CD4-positive, alpha-beta T cell (primary cell): ENCODE data around the gene GCDH. TPM values are rescaled to one million over a fixed set of nuclear protein-coding genes. Genes with fewer than 3 reads are reported as not detected.

Source experiments
- ATAC-seq: fragments of 200-7000 bp; cut with Tn5 transposase; one replicate; pipeline ENCODE4 v1.10.0; 2022; ENCODE audit warnings: mild to moderate bottlenecking; ENCODE audit not compliant: poor library complexity
- CTCF ChIA-PET: fragments of 350-600 bp; sonication (Branson Sonifier 250); formaldehyde crosslinking; loops from one replicate; lab custom pipeline; 2021; ENCODE audit warnings: antibody characterized with exemption, inconsistent platforms; lab: Charles Lee
- POLR2A ChIA-PET: fragments of 350-600 bp; sonication (Branson Sonifier 250); formaldehyde crosslinking; loops from one replicate; lab custom pipeline; 2021; ENCODE audit warnings: antibody characterized with exemption, inconsistent platforms; lab: Charles Lee
- DNase-seq, 14 experiments: peaks; one replicate each; pipeline ENCODE4 v3.0.0-alpha.2; 2013 to 2020; ENCODE audit warnings: mixed read lengths in 2 of 14
- H3K27ac ChIP-seq, 2 donors: one replicate each; pipeline versions ENCODE4 v1.5.1 to v1.7.0; 2013; ENCODE audit warnings: low read length in 2 of 2, low read depth in 1 of 2, mild to moderate bottlenecking in 1 of 2
- H3K27me3 ChIP-seq, 2 experiments: 1 replicate in 1 of 2; 2 replicates in 1 of 2; pipeline versions ENCODE4 v1.6.1 to v1.7.0; 2013; ENCODE audit warnings: low read length in 2 of 2, control low read depth in 1 of 2, mild to moderate bottlenecking in 1 of 2, moderate library complexity in 1 of 2; ENCODE audit not compliant: insufficient read depth in 2 of 2, control insufficient read depth in 1 of 2
- H3K36me3 ChIP-seq: one replicate; pipeline ENCODE4 v1.6.1; 2013; ENCODE audit warnings: low read length, control low read depth; ENCODE audit not compliant: insufficient read depth
- H3K4me1 ChIP-seq: one replicate; pipeline ENCODE4 v1.6.1; 2013; ENCODE audit warnings: low read length, control low read depth; ENCODE audit not compliant: insufficient read depth
- H3K4me3 ChIP-seq: one replicate; pipeline ENCODE4 v1.5.1; 2013; ENCODE audit warnings: mild to moderate bottlenecking, low read length, moderate library complexity
- H3K9me3 ChIP-seq, 2 experiments: 1 replicate in 1 of 2; 2 replicates in 1 of 2; pipeline versions ENCODE4 v1.6.1 to v1.7.0; 2013; ENCODE audit warnings: low read length in 2 of 2, mild to moderate bottlenecking in 2 of 2, control low read depth in 1 of 2, moderate library complexity in 1 of 2; ENCODE audit not compliant: control insufficient read depth in 1 of 2, insufficient read depth in 1 of 2
- H3K27ac Mint-ChIP-seq: one replicate; pipeline ENCODE4 v1.8.0; 2020; ENCODE audit warnings: mixed read lengths
- H3K27me3 Mint-ChIP-seq: one replicate; pipeline ENCODE4 v1.8.0; 2021; ENCODE audit warnings: mixed read lengths
- H3K36me3 Mint-ChIP-seq: one replicate; pipeline ENCODE4 v1.8.0; 2021; ENCODE audit warnings: low read depth, mixed read lengths
- H3K4me1 Mint-ChIP-seq: one replicate; pipeline ENCODE4 v1.8.0; 2021; ENCODE audit warnings: low read depth, mixed read lengths
- H3K4me3 Mint-ChIP-seq: one replicate; pipeline ENCODE4 v1.8.0; 2020; ENCODE audit warnings: mild to moderate bottlenecking, mixed read lengths
- H3K9me3 Mint-ChIP-seq: one replicate; pipeline ENCODE4 v1.8.0; 2020; ENCODE audit warnings: mixed read lengths
- CTCF ChIP-seq: fragments of 200-600 bp; IDR thresholded peaks from one replicate; pipeline ENCODE4 v1.8.0; 2022; ENCODE audit warnings: antibody characterized with exemption, mild to moderate bottlenecking
- intact Hi-C, 2 experiments: fragments of 100-400 bp; cut with DNase I in 1 of 2; cut with micrococcal nuclease in 1 of 2; formaldehyde crosslinking; loops; one replicate each; pipeline versions ENCODE4 v1.15.1 to v1.9.0; 2023 to 2025; cut with DNase I, micrococcal nuclease
- total RNA-seq, 174 experiments: library from RNA in 2 of 174; stranded (reverse) in 2 of 174; gene quantifications; one replicate each; pipeline ENCODE4 v1.2.3 and lab custom pipeline; 2021 to 2026

Gene GCDH
- total RNA-seq, 2 experiments from 2014 or later = 39.2 to 42.1 TPM

- H3K9me3 Mint-ChIP-seq = no peaks in the 10 kb centered on the region
- intact Hi-C loops = no loop called here
- POLR2A ChIA-PET = interaction anchor here (1.4 kb wide), 1 partner anchor 24 kb away, joined by 5 read pairs; the partner anchor contains the start of gene GCDH
- H3K27me3 Mint-ChIP-seq = peaks cover 7% of the 10 kb centered on the region
- CTCF ChIA-PET = no interaction called here
- Histone ChIP-seq H3K9me3 (no peaks in the 10 kb centered on the region), H3K36me3 (no peaks in the 10 kb centered on the region), H3K4me3 (no peak overlapping the region), H3K27ac (no peak overlapping the region), H3K27me3 (no peaks in the 10 kb centered on the region), H3K4me1 (peaks cover 11% of the 10 kb centered on the region)
- DNase-seq = peak in 1 of 14 experiments; percentile 20
- no peak for ATAC-seq
- peaks cover 9% of the 10 kb centered on the region for H3K4me1 Mint-ChIP-seq
- no peak for TF ChIP-seq CTCF
- H3K4me3 Mint-ChIP-seq = peak overlapping the region; percentile 77
- H3K27ac Mint-ChIP-seq = no peak overlapping the region
- H3K36me3 Mint-ChIP-seq = no peaks in the 10 kb centered on the region
Observed at GRCh38 chr19:12866416-12867119, 24.4 kb upstream of the GCDH start.

GRCh38 chr19:12867120-12868099, 23.6 kb upstream of the GCDH start:
- peak overlapping the region; percentile 77 for H3K4me3 Mint-ChIP-seq
- Histone ChIP-seq H3K36me3 (no peaks in the 10 kb centered on the region), H3K27ac (no peak overlapping the region), H3K27me3 (no peaks in the 10 kb centered on the region), H3K9me3 (no peaks in the 10 kb centered on the region), H3K4me3 (peak overlapping the region; percentile 51), H3K4me1 (peaks cover 11% of the 10 kb centered on the region)
- TF ChIP-seq CTCF = no peak
- peaks cover 7% of the 10 kb centered on the region for H3K27me3 Mint-ChIP-seq
- H3K9me3 Mint-ChIP-seq = peaks cover 3% of the 10 kb centered on the region
- peaks cover 15% of the 10 kb centered on the region for H3K4me1 Mint-ChIP-seq
- DNase-seq (peak; percentile 33 to 83 (median 56)), ATAC-seq (peak; percentile 79)
- H3K36me3 Mint-ChIP-seq = peaks cover 7% of the 10 kb centered on the region
- intact Hi-C loops = no loop called here
- ChIA-PET POLR2A (interaction anchor here (1.4 kb wide), 1 partner anchor 23 kb away, joined by 5 read pairs; the partner anchor contains the start of gene GCDH), CTCF (no interaction called here)
- H3K27ac Mint-ChIP-seq = no peak overlapping the region

- Mint-ChIP-seq H3K4me3 (peak overlapping the region; percentile 31), H3K27ac (no peak overlapping the region)
- TF ChIP-seq CTCF = no peak
Observed at GRCh38 chr19:12868540-12869112, 22.3 kb upstream of the GCDH start.

More at GRCh38 chr19:12868540-12869112, 22.3 kb upstream of the GCDH start:
- Mint-ChIP-seq H3K4me1 (peaks cover 15% of the 10 kb centered on the region), H3K36me3 (peaks cover 16% of the 10 kb centered on the region), H3K27me3 (peaks cover 7% of the 10 kb centered on the region), H3K9me3 (peaks cover 5% of the 10 kb centered on the region)
- Histone ChIP-seq H3K27me3 (no peaks in the 10 kb centered on the region), H3K27ac (no peak overlapping the region), H3K9me3 (peaks cover 0 to 7% of the 10 kb centered on the region in 2 experiments), H3K4me1 (peaks cover 11% of the 10 kb centered on the region), H3K36me3 (no peaks in the 10 kb centered on the region), H3K4me3 (no peak overlapping the region)
- ATAC-seq (no peak), DNase-seq (no peak)
- POLR2A ChIA-PET = no interaction called here
- intact Hi-C loops = no loop called here
- CTCF ChIA-PET = no interaction called here
